Dermis blood vessel endothelial cell (primary cell): ENCODE results near the gene FIG4. TPM values are rescaled to one million over a fixed set of nuclear protein-coding genes. Genes with fewer than 3 reads are reported as not detected.
"Not testable (repeated sequence)": the region's sequence is repeated elsewhere in the genome, so short reads cannot be mapped to it uniquely, and the experiment has no call there.

Experiments used
- DNase-seq: peaks from one replicate; pipeline ENCODE4 v3.0.0; 2010
- total RNA-seq: library from RNA; depleted of rRNA; stranded (reverse); fragments of >200 nt; gene quantifications from 2 replicates; pipeline ENCODE4 v1.2.3, GENCODE V29; 2014

FIG4 gene
- total RNA-seq, 1 donor from 2014 or later = 11.6 TPM

DNA sequence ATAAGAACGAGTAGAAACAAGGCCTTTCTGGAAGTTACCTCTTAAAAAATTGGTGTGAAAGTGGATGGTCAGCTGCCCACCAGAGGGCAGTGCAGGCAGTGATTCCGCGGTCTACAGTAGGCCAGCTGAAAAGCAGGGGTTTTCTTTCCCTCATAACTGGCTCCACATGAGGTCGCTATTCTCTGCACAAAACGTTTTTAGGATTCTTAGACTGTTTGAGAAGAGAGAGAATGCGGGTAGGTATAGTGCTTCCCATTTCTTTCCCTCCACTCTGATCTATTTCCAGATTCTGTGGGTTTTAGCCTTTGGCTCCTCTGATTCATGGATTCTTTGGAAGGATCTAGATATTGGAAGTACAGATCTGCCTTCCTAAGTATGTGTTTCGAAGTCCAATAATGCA lies 14.2 kb downstream of the FIG4 start:
- DNase-seq = peak; percentile 92

- no peak for DNase-seq
Measured at GRCh38 chr6:109706513-109706912, 15.4 kb downstream of the FIG4 start.

GRCh38 chr6:109708099-109708498 lies 17.0 kb downstream of the FIG4 start:
- DNase-seq = not testable (repeated sequence)

DNA sequence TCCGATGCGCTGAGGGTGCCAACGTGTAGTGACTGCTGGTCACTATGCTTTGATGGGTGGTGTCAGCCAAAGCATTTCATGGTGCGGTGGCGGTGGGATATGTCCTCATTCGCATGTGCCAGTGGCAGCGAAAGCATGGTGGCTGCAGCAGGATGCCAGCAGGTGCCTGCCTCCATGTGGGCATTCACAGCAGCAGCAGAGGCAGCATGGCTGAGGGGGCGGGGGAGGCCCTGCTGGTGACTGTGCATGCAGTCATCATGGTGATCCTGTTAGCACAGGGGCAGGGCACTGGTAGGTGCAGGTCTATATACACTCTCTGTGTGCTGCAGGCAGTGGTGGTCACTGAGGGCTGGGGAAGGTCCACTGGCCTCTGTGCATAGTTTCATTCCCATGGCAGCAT lies 22.0 kb downstream of the FIG4 start:
- no peak for DNase-seq

- no peak for DNase-seq
Measured at GRCh38 chr6:109714166-109714565, 23.1 kb downstream of the FIG4 start.

GRCh38 chr6:109714611-109715010 lies 23.5 kb downstream of the FIG4 start:
- no peak for DNase-seq

DNA sequence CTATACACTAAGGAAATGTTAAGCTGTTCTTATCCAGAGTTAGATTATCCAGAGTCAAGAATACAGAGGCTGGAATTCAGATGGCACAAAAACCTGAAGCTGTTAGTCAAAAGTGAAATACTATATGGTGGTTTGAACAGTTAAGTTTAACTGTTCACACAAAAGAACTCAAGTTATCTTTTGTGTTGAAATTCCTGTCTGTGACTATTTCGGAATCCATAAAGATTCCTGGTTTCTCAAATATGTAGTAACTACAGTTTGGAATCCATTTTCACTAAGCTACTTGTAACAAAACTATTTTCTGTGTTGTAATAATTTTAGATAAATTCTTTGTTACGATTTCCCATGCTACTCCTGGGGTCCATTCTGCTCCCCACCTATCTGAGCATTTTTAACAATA lies 24.5 kb downstream of the FIG4 start:
- no peak for DNase-seq

- DNase-seq = no peak
Measured at GRCh38 chr6:109717971-109718370, 26.9 kb downstream of the FIG4 start.

GRCh38 chr6:109718991-109719390 lies 27.9 kb downstream of the FIG4 start:
- DNase-seq = no peak

GRCh38 chr6:109720311-109720710 lies 29.2 kb downstream of the FIG4 start:
- DNase-seq = no peak

DNA sequence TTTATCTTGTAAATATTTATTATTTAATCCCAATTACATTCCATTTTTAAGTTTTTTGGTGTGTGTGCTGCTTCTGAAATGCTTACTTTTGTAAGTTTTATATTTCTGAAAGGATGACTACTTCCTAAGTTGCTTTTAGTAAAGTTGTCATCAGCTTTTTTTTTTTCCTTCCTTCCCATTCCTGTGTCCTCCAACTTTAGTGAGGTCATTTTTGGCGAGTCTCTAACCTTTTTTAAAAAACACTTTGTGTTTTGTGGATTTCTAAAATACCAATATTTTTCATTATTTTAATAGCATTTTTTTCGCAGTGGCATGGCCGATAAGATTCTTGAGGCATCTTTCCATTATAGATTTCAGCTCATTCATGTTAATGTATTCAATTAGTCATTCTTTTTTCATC lies 30.9 kb downstream of the FIG4 start:
- no peak for DNase-seq

DNA sequence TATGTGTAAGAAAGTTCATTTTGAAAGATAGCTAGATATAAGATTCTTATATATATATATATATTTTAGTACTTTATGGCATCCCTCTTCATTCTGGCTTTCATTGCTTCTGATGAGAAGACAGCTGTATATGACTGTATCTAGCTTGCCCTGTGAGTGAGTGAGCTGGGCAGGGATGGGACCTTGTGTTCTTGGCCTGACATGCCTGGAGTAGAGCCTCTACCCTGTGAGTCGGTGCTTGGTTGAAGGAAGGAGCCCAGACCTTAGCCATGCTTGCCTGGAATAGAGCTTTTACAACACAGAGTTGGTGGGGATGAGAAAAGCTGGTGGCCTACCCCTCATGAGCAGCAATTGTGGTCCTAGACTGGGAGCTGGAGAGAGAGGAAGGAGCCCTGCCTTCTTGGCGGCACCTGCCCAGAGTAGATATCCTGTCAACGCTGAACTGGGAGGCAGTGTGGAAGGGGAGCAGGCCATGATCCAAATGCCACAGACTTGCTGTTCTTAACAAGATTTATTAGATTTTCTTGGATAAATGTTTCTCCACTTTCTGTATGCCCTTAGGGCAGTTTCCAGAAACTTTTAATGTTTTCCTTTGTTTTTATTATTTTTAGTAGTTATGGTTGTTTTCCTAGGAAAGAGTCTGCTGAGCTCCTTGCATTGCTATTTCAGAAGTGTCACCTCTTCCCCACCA lies 31.6 kb downstream of the FIG4 start:
- no peak for DNase-seq

- not testable (repeated sequence) for DNase-seq
Measured at GRCh38 chr6:109725250-109725649, 34.2 kb downstream of the FIG4 start.

- DNase-seq = no peak
Measured at GRCh38 chr6:109736273-109737025, 45.4 kb downstream of the FIG4 start.

- DNase-seq = no peak
Measured at GRCh38 chr6:109738255-109738654, 47.2 kb downstream of the FIG4 start.

- DNase-seq = no peak
Measured at GRCh38 chr6:109738667-109739066, 47.6 kb downstream of the FIG4 start.

DNA sequence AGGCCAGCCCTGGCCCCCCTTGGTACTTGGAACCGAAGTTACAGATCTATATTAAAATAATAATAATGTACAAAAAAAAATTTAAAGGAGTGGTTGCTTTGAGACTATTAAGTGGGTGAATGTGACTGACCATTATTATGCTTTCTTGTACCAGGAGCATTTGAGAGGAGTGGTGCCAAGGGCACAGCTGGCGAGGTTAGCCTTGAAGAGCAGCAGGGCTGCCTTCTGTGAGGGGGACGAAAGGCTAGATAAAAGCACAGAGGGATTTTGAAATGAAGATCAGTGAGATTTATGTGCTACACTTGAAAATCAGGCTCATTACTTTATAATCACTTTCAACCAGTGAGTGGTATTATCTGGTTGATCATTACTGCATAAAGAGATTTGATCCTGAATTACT lies 48.6 kb downstream of the FIG4 start:
- no peak for DNase-seq

DNA sequence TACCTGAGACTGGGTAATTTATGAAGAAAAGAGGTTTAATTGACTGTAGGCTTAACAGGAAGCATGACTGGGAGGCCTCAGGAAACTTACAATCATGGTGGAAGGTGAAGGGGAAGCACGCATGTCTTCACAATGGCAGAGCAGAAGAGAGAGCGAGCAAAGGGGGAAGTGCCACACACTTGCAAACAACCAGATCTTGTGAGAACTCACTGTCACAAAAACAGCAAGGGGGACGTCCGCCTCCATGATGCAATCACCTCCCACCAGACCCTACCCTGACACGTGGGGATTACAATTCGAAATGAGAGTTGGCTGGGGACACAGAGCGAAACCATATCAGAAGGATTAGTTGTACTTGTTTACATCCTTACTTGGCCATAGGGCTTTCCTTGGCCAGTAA lies 49.7 kb downstream of the FIG4 start:
- no peak for DNase-seq

DNA sequence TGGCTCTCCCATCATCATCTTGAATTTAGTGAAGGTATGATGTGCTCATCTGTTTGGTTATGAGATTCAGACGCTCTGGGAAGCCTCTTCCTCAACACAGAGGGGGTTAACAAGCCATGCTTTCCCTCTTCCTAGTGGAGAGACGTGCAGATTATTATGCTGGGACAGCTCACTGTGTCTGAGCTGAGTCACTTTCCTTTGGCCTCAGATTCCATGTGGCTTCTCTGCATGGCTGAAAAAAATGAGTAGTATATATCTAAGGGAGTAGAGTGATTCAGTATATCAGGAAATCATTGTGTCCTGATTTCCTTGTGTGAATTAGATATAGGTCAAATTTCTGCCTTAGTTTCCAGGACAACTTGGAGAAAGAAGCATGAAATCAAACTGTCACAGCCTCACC lies 52.6 kb downstream of the FIG4 start:
- DNase-seq = peak; percentile 80

DNA sequence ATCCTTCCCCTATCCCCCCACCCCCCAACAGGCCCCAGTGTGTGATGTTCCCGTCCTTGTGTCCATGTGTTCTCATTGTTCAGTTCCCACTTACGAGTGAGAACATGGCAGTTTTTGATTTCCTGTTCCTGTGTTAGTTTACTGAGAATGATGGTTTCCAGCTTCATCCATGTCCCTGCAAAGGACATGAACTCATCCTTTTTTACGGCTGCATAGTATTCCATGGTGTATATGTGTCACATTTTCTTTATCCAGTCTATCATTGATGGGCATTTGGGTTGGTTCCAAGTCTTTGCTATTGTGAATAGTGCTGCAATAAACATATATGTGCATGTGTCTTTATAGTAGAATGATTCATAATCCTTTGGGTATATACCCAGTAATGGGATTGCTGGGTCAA lies 53.7 kb downstream of the FIG4 start:
- DNase-seq = not testable (repeated sequence)

GRCh38 chr6:109747221-109747620 lies 56.1 kb downstream of the FIG4 start:
- DNase-seq = no peak

GRCh38 chr6:109759098-109759955 lies 68.2 kb downstream of the FIG4 start:
- DNase-seq = no peak

- DNase-seq = peak; percentile 73
Measured at GRCh38 chr6:109760208-109760607, 69.1 kb downstream of the FIG4 start.
